ENCODE measurements around the gene LMO2.
"Not testable (repeated sequence)": the region's sequence is repeated elsewhere in the genome, so short reads cannot be mapped to it uniquely, and the experiment has no call there.

The LMO2 gene

DNA sequence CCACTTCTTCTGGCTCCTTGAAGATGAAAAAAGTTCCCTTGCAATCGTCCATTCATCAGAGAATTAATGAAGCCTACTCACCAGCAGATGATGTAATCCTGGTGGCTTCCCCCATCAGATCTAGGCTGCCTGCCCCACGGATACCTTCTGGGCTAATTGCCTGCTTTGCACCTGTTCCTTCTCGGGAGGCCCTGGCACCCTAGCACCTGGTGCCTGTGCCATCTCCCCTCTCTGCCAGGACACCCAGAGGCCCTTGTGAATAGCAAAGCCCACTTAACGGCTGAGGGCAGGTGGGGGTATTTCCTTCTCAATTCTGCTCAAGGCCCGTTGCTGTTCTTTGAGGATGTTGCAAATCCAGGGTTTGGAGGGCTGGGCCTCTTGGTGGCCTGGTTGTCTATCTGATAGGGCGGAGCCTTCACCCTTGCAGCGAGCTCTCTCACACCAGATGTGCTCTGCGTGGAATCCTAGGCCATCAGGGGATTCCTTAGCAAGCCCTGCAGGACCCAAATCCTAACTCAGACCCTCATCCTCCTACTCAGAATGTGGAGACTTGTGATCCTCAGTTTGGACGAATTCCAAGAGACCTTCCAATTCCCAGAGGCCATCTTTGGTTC is at the start of gene LMO2:
Gene LMO2 (minus strand): TSS at position 363 of the 614 bp plus-strand sequence. CDS start 22,360 bp downstream, outside the sequence.
- no peak for DNase-seq

DNA sequence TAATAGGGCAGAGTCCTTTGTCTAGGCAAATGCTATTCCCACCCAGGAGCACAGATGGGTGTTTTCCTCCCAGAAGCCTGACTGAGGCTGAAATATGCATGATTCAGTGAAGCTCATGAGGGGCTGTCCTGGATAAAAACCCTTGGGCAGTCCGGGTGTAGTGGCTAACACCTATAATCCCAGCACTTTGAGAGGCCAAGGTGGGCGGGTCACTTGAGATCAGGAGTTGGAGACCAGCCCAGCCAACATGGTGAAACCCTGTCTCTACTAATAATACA is 48.6 kb upstream of the LMO2 start:
- DNase-seq = no peak

DNA sequence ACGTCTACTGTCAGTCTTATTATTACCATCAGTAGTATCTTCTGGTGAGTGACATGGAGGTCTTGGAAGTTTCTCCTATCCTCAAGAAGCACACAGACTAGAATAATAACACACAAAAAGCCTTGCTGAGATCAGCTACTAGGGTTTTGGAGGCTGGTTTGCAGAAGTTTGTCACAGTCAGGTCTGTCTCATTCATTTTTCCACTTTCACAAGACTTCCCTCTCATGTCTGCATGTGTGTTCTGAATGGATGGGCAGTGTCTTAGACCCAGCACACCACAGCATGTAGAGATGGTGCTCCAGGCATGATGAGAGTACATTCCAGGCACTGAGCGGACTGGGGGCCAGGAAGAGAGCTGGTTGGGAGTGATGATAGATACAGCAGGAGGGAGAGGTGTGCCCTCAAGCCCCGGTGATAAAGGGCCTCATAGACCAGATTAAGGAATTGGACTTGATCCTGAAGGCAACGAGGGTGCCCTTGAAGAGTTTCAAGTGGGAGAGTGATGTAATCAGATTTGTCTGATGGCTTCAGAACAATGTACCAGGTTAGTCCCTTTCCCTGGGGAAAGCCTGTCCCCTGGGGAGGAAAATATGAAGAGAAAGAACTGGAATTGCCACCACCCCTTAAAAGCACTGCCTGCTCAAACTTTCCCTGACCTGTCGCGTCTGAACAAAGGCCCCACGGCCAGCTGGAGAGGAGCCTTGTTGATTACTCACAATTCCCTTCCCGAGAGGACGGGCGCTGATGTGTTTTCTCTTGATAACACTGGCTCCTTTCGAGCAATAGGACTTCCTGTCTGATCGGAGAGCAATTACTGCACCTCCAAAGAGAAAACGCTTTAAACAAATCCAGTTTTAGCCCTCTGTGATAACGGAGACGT is 45.1 kb upstream of the LMO2 start:
- no peak for DNase-seq

DNA sequence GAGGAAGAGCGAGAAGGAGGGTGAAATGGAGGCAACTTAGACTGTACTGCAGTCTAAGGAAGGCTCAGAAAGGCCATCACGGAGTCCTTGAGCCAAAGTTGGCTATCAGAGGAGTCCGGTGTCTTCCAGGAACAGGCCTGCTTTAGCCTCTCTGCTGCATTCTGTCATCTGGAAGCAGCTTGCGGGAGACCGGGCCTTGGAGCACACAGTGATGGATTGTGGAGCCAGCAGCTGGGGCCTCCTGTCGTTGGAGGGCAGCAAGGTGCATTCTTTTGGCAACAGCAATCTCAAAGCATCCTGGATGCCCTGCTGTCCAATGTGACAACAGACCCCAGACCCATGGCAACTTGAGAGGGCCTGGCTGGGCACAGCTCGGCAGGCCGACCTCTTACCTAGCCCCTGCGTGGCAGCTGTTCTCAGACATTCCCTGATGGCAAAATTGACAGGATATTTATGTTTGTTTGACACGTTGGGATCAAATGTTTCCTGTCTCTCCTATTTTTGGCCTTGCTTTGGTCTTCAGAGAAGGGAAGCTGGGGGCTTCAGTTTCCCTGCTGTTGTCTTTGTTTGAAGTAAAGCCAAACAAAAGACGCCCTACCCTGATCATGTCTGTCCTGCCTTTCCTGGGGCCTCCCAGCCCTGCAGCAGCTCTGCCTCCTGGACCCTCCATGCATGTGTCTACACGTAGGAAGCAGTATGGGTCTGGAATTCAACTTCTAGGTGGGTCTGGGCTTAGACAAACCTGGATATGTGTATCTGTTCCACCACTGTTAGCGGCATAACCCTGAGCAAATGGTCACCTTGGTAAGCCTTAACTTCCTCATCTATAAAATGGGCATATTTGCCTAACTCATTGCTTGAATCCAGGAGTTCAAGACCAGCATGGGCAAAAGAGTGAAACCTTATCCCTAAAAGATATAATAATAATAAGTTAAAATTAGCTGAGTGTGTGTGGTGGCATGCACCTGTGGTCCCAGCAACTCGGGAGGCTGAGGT is 43.9 kb upstream of the LMO2 start:
- DNase-seq = no peak

DNA sequence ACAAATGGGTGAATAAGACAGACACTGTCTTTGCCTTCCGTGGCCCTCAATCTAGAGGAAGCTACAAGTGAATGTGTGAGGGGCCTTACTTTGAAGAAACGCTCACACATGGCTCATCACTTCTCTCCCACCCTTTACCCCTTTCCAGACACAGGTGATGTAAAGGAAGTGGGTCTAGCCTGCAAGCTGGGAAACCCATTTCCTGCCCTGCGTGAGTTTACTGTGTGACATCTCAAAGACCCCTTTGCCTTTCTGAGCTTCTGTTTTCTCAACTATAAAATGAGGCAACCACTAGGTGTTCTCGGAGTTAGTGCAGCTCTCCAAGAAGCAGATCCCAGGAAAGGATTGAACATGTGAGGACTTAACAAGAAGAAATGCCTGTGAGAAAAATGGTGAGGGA is 43.1 kb upstream of the LMO2 start:
- DNase-seq = no peak

DNA sequence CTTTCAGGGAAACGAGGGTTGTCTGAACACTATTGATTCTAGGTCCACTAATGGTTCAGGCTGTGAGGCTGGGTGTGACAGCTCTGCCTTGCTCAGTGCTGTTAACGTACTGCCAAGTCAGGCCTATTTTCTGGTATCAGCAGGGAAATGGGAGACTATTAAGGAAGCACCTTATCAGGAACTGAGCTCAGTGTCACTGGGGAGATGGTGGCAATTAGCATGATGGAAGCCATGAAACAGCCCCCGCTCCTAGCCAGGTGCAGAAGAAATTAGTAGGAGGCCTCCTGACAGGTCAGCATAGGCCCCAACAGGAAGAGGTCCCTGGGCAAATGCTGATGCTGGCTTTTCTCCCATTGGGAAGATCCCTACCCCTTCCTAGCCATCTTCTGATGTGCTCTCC is 42.6 kb upstream of the LMO2 start:
- no peak for DNase-seq

GRCh38 chr11:33933602-33934001 is 41.7 kb upstream of the LMO2 start:
- DNase-seq = no peak

- DNase-seq = no peak
Measured at GRCh38 chr11:33932721-33933120, 40.8 kb upstream of the LMO2 start.

DNA sequence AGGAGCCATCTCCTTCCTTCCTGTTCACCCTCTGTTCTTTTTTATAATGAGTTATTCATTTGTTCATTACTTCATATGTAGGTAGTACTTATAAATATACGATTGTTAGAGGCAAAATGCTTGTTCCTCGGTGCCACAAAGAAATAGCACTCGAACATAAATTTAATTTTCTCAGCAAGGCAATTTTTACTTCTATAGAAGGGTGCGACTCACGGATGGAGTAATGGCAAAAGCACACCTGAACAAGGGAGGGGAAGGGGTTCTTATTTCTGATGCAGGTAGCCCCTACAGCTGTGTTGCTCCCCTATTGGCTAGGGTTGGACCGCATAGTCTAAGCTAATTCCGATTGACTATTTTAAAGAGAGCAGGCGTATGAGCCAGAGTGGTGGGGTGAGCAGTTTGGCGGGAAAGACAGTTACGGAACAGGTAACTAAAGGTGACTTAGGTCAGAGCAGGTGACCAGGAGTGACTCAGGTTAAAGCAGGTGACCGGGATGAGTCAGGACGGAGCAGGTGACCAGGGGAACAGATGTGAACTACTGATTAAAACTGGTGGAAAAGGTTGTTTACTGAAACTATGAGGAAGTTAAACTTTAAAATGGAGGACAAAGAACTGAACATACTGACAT is 40.0 kb upstream of the LMO2 start:
- not testable (repeated sequence) for DNase-seq

DNA sequence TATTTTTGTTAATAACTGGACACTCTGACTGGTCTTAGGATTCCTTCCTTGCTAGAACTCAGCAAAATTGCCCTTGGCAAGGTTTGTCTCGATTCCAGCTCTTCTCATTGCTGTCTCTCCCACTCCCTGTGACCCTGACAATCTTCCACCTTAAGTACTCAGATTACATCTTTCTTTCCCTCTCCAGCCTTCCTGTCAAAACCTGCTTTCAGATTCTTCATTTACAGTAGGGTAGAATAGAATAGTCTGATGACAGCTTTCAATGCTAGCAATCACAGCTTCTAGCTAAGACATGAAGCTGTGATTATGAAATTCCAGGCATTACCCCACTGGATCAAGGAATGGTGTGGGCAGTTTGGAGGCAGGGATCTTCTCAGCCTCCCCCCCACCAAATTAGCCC is 39.2 kb upstream of the LMO2 start:
- no peak for DNase-seq

DNA sequence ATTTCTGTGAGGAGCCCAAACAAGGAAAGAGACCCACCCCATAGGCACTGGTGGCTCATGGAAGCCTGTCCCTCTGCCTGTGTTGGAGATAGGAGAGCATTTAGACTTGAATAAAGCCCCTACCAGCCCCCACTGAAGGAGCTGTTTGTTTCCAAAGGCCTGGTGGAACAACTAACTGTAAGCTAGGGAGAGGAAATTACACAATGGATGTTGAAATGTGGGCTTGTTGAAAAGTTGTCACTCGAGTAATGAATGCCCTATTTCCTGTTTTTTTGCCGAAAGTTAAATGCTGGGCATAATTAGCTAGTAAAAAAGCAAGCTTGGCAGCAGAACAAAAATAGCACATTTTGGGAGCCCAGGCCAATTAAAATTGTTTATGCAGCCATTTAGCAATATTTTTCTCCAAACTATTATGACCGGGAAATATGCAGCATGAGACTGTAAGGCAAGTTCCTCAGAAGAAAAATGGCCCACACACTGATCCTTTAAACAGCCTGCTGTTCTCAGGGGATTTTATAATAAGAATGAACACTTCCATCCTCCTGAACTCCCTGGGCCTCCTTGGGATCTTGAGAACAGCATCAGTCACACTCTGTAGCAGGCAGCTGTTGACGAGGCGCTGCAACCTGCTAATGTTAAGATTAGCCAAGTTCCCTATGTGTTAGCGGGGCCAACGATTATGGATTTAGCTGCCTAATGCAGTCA is 38.6 kb upstream of the LMO2 start:
- DNase-seq = no peak

DNA sequence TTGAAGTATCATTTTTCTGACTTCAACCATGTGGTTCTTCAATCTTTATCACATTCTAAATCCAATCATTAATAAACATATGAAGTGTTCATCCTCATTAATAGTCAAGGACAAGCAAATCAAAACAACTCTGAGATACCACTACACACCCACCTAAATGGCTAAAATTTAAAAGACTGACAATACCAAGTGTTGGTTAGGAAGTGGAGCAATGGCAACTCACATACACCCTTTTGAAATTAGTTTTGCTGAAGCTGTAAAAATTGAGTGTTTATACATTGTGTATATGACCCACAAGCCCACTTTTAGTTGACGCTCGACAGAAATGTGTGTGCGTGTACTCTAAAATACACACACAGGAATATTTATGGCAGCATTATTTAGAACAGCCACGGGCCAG is 36.7 kb upstream of the LMO2 start:
- DNase-seq = no peak

DNA sequence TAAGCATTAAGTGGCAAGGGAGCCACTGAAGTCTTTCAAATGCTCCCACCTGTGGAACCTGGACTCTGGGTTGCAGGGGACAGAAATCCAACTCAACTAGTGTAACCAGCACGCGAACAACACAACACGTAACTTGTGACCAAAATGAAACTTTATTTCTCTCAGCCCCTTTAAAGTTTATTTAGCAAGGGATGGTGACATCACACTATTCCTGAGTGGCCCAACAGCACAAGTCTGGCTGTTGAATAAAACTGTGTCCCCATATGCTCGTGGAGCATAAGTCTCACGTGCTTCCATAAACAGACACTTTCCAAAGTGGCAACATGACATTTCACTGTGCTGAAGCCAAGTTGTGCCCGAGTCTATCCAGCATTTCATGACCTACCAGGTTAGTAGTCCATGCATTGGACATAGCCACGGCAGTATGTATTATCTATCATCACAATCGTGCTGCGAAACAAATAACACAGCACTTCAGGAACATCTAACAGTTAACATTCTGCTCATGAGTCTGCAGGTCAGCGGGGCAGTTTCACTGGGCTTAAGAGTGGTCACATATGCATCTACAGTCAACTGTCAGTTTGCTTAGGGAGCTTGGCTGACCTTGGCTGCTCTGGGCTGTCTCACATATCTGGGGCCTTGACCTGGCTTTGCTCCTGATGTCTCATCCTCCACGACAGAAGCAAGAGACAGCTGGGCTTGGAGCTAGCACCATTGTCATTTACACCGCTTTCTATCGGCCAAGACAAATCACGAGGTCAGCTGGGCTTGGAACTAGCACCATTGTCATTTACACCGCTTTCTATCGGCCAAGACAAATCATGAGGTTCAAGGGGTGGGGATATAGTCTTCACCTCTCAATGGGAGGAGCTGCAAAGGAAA is 35.0 kb upstream of the LMO2 start:
- no peak for DNase-seq

DNA sequence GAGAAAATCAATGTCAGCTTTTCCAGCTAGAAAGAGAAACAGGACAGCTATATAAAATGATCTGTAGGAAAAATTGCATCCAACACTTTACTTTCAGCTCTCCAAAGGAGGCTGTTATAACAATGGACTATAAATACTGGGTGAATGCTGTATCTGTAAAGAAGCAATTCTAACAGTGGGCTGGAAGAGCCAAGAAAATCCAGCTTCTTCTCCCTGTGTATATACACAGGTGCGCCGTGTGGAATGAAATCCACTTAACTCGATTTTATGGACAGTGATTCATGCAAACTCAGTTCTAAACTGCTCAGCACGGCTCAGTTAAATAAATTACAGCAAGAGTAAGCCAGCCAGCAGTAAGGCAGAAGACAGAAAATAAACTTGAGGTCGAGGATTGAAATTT is 32.5 kb upstream of the LMO2 start:
- DNase-seq = no peak

DNA sequence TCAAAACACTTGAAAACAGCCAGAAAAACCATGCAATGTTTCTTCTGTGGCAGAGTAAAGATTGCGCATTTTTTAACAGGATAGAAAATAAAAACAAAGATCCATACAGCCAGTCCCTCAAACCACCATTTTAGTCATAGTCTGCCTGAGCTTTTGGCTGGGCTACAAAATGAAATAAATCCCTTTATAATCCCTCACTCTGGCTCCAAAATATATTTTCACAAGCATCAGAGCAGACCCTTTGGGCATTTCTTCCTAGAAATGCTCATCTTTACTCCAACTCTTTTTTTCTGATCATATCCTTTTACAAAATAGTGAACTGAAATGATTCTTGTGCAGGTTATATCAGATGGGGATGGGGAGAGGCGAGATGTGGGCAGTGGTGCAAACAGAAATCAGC is 31.8 kb upstream of the LMO2 start:
- DNase-seq = no peak

- no peak for DNase-seq
Measured at GRCh38 chr11:33920838-33921613, 29.1 kb upstream of the LMO2 start.

- DNase-seq = no peak
Measured at GRCh38 chr11:33919645-33920044, 27.8 kb upstream of the LMO2 start.

- not testable (repeated sequence) for DNase-seq
Measured at GRCh38 chr11:33917402-33917801, 25.5 kb upstream of the LMO2 start.

DNA sequence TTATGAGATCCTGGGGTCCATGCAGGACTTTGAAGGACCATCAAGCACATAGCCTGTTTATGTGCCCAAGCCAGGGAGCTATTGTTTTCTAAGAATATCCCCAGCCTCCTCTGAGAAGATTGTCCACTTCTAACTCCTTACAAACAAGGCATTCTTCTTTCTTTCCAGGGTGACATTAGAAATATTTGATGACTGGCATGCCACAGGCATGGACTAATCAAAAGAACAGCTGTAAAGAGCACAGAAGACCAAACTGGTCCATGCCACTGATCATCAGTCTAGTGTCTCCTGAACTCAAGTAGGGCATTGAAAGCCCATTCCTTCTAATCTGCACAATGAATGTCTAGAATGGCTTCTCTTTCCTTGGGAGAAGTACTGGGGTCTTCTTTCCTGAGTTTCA is 24.9 kb upstream of the LMO2 start:
- DNase-seq = no peak

DNA sequence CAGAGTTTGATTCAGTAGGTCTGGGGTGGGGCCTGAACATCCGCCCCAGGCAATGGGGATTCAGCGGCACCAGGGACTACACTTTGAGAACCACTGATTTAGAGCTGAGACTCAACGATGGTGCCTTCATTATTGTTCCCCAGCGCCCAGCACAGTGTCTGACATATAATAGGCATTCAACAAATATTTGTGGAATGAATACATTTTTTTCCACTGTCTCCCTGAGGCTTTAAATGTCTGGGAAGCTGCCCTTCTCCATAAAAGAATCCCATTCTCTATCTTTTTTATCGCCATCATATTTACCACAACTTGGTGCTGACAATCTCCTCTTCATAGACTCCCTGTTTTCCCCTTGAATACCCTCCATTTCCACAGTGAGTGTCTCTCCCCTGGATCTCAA is 23.6 kb upstream of the LMO2 start:
- DNase-seq = no peak

GRCh38 chr11:33913991-33914390 is 22.1 kb upstream of the LMO2 start:
- DNase-seq = no peak
